HG03025 (cell line): ENCODE results near the gene PITX2.

Experiments used
- ATAC-seq: cut with Tn5 transposase; IDR thresholded peaks from one replicate; pipeline ENCODE4 v1.9.1; 2021; ENCODE audit warnings: mild to moderate bottlenecking, moderate library complexity; ENCODE audit not compliant: unreplicated experiment, low FRiP score

PITX2 gene

GRCh38 chr4:110624904-110625494, 2.1 kb upstream of the PITX2 start:
- no peak for ATAC-seq

- ATAC-seq, result no peak
Measured at GRCh38 chr4:110624398-110624780, 1.5 kb upstream of the PITX2 start.

DNA sequence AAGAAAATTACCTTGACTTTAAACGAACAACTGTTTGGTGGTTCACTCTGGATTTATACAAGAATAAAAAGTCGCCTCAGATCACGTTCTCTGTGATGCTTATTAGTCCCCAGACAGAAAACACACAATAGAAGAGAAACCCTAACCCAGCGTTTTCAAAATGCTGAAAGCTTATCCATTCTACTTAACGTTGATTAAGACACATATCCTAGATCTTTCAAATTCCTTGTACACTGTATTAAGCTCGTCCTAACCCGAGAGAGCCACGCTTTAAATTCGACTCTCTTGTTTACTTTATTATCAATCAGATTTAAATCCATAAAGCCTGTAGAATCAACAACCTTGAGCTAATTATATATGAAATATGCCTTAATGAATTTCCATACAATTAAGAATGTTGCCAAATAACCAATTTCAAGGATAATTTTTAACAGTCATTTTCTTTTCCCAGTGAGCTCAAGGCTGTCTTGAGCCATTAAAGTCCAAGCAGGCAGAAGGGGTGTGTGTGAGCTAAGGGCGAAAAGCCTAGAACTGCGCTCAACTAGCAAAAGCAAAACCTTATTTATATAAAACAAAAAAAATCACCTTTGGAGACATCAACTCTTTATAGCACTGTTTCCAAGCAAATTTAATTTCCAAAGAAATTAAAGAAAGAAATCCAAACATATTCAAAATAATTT, 981 bp upstream of the PITX2 start:
- no peak for ATAC-seq

- ATAC-seq, result no peak
Measured at GRCh38 chr4:110621839-110622751, 782 bp downstream of the PITX2 start.

DNA sequence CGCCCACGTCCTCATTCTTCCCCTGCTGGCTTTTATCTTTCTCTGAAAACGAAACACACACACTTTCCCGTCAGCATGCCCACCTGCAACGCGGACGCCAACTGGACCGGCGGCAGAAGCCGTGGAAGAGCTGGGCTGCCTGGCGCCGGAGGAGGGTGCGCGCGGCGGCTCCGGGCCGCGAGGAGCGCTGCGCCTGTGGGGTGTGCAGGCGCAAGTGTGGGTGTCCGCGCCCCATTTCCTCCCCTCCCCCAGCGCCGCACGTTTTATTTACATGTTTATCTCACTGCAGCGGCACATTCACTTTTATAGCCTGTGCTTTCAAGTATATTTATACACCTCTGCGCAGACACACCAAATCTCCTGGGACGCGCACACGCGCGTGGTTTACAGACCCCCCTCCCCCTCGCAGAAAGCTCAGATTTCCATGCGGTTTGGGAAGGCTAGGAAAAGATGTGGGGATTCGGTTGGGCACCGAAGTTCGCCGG, 1.5 kb downstream of the PITX2 start:
- ATAC-seq, result no peak

DNA sequence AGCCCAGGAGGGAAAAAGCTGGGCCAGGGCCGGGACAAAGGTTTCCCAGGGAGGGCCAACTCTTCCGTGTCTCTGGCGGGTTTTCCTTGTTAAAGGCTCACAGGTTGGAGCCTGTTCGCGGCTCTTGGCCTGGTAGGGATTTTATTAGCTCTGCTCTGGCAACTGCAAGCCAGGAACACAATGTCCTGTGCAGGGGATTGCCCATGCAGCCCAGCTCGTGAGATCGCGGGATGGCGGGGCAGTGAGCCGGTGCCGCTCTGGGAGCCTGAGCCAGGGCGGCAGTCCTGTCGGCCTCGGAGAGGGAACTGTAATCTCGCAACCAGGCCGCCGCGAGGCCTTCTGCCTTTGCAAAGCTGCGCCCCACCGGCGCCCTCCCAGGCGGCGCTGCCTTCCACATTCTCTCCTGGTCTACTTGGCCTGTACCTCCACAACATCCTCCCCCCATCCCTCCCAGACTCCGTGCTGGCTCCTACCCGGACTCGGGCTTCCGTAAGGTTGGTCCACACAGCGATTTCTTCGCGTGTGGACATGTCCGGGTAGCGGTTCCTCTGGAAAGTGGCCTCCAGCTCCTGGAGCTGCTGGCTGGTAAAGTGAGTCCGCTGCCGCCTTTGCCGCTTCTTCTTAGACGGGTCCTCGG, 2.1 kb downstream of the PITX2 start:
- no peak for ATAC-seq

GRCh38 chr4:110620322-110620690, 2.6 kb downstream of the PITX2 start:
- no peak for ATAC-seq

- no peak for ATAC-seq
Measured at GRCh38 chr4:110619463-110620247, 3.2 kb downstream of the PITX2 start.

DNA sequence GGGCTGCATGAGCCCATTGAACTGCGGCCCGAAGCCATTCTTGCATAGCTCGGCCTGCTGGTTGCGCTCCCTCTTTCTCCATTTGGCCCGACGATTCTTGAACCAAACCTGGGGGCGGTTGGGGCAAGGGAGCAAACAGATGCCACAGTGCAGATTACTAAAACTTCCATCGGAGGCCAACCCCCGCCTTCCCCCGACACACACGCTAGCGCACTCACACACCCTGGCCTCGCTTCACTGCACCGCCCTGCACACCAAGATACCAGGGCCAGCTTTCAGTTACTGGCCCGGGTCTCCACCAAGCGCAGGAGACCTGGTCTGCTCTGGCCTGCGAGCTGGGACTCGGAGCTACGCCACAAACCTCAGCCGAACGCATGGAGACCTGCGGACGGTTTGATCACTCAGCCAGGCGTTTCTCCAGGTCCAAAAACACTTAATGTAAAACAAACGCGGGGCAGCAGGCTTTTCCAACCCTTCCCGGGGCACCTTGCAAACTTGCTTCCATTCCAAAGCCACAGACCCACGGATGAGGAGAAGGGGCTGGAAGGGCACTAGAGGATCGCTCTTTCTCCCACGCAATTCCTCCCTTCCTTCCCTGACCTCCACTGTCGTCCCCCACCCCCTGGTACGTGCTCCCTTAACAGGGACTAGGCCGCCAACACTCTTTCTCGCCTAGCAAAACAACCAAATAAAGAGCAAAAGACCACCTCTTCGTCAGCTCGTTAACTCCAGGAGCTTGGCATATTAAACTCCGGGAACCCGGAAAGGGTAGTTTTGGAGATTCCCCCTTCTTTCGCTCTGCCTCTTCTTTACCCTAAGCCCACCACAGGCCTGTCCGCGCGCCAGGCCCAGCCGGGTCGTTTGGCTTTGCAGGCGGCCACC, 4.1 kb downstream of the PITX2 start:
- no peak for ATAC-seq

GRCh38 chr4:110617646-110618580, 5.0 kb downstream of the PITX2 start:
- ATAC-seq, result no peak

- no peak for ATAC-seq
Measured at GRCh38 chr4:110617075-110617640, 5.7 kb downstream of the PITX2 start.

- no peak for ATAC-seq
Measured at GRCh38 chr4:110616238-110617074, 6.4 kb downstream of the PITX2 start.

DNA sequence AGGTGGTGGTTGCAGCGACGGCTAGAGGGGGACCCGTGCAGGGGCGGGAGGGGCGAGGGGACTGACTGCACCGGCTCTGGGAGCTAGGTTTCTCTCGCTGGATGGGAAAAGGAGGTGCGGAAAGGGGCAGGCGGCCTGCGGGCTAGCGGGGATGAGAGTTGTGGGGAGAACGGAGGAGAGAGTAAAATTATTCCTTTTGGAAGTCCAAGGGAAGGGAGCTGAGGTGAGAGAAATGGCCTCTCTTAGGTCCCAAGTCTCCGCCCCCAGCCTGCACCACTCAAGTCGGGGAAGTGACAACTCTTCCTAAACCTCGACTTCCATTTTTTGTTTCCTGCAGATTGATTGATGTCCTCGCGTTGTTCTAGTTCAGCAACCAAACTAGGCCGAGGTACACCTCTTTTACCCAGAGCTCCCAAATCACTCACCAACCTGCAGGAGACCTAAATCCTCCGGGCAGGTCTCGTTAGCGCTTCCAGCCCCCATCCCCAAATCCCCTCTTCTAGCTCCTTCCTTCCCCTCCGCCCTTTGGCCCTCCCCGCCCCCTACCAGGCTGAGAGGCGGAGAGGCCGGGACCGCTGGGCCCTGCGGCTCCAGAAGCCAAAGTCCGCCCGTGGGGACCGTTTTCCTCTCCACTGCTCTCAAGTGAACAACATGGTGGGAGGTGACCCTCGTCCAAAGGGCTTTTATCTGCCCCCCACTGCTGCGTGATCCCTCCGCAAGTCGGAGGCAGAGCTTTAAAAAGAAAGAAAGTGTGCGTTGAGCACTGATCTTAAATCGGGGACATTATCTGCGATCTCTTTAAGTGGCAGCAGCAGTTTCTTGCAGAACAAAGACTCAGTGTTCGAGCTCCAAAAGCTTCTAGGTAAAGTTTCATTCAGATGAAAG, 7.3 kb downstream of the PITX2 start:
- ATAC-seq, result no peak

DNA sequence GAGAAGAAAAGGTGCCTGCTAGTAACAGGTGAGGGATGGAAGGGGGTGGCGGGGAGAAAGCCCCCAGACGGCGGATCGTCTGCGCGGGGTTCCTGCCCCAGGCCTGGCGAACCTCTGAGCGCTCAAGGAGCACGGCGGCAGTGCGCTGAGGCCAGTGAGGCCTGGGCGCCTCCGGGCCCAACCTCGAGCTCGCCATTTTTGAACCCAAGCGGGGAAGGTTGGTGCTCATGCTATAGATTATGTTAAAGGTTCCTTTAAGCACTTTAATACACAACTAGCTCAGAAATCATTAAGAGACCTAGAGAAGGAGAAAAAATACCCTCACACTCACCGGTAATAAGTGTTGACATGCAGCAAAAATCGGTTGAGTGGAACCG, 7.9 kb downstream of the PITX2 start:
- ATAC-seq, result no peak

- no peak for ATAC-seq
Measured at GRCh38 chr4:110614173-110614963, 8.5 kb downstream of the PITX2 start.
